Mesodermal cell (in vitro differentiated cells): ENCODE data around the gene BHLHA15.

Source experiments
- H3K27ac ChIP-seq: 2 replicates; pipeline ENCODE4 v1.7.0; 2013; ENCODE audit warnings: mild to moderate bottlenecking, low read depth, low read length, moderate library complexity; ENCODE audit not compliant: severe bottlenecking
- H3K36me3 ChIP-seq: 2 replicates; pipeline ENCODE4 v1.7.1; 2013; ENCODE audit warnings: mild to moderate bottlenecking, low read length, moderate library complexity; ENCODE audit not compliant: control insufficient read depth, insufficient read depth
- H3K4me1 ChIP-seq: one replicate; pipeline ENCODE4 v1.7.1; 2013; ENCODE audit warnings: mild to moderate bottlenecking, low read length; ENCODE audit not compliant: insufficient read depth, control insufficient read depth, poor library complexity, severe bottlenecking
- H3K4me3 ChIP-seq: 2 replicates; pipeline ENCODE4 v1.7.0; 2013; ENCODE audit warnings: low read length, control low read depth, mild to moderate bottlenecking; ENCODE audit not compliant: insufficient read depth, poor library complexity, severe bottlenecking; ENCODE audit errors: extremely low read depth
- H3K9me3 ChIP-seq: 2 replicates; pipeline ENCODE4 v1.7.1; 2013; ENCODE audit warnings: mild to moderate bottlenecking, low read length, moderate library complexity; ENCODE audit not compliant: control insufficient read depth
- WGBS, 2 experiments: methylation state at CpG; one replicate each; pipeline ENCODE4 v1.1.5; 2013; ENCODE audit warnings: missing lambda C conversion rate in 2 of 2; ENCODE audit not compliant: insufficient coverage in 2 of 2; 5-methylcytosine and 5-hydroxymethylcytosine counted together

Gene BHLHA15

GRCh38 chr7:98171449-98171848 is 39.8 kb upstream of the BHLHA15 start:
- H3K4me3 ChIP-seq, result no peak overlapping the region
- no peaks in the 10 kb centered on the region for H3K9me3 ChIP-seq
- 97 to 98% methylated on average over 20 of the region's 24 CpGs for WGBS, 2 experiments
- H3K4me1 ChIP-seq, result no peaks in the 10 kb centered on the region
- H3K36me3 ChIP-seq, result peaks cover 28% of the 10 kb centered on the region
- H3K27ac ChIP-seq, result no peak overlapping the region

DNA sequence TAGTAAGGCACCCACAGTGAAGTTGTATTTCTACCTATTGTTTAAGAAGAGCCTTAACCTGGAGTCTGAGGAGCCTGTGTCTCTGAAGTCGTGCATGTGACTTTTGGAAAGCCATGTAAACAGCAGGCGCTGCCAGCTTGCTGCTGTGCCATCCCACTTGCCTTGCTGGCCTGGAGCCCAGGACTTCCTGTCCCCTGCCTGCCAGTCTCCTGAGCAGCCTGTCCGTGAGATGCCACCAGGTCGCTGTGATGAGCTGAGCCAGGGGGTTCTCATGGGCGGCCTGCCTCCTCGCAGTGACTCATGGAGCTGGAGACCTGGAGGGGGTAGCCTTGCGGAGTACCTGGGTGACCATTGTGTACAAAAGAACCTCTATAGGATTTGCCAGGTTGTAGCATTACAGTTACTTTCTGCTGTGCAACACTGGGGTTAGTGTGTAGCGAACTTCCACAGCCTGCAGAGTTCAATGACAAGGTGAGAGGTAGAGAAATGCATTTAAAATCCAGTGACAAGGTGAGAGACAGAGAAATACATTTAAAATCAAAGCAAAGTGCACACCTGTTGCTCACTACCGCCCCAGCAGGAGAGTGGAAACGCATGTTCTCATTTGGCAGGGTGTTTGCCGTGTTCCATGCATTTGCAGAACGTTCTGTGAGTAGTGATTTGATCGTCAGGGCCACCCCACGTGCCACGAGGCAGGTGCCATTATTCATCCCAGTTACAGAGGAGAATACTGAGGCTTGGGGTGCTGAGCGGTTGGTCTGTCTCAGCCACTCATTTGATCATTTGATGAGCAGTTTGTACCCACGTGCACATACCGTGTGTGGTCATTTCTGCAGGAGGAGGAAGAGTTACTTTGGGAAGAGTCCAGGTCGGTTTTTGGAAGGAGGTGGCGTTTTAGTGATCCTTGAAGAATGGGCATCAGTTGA is 36.6 kb upstream of the BHLHA15 start:
- H3K4me1 ChIP-seq, result peaks cover 8% of the 10 kb centered on the region
- no peaks in the 10 kb centered on the region for H3K9me3 ChIP-seq
- WGBS, 2 experiments, result 95 to 96% methylated on average over 18 to 19 of the region's 20 CpGs

DNA sequence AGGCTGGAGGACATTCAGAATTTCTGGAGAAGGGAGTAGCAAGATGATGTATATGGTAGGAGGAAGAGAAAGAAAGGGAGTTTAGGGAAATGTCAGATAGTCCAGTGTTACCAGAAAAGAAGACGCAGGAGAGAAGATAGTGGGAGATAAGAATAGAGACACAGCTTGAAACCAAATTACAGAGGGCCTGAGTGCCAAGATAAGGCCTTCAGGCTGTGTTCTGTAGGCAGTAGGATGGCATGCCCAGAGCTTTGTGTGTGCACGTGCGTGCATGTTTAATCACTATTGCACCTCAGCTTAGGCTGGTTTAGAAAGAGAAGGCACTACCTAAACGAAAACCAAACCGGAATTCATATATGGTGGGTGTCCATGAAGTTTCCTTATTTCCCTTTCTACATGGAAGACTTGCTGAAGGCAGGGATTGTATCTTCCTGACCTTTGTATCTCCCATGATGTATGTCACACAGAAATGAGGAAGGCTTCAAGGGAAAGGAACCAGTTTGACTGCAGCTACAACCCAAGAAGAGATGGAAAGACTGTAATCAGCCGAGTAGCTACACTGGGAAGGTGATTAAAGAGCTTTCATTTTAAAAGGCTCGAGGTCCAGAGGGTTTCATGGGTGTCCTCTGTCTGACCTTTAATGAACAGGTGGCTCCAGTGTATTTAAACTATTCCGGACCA is 35.8 kb upstream of the BHLHA15 start:
- no peak overlapping the region for H3K4me3 ChIP-seq
- peaks cover 8% of the 10 kb centered on the region for H3K4me1 ChIP-seq
- H3K36me3 ChIP-seq, result peaks cover 29% of the 10 kb centered on the region
- no peak overlapping the region for H3K27ac ChIP-seq
- WGBS, 2 experiments, result 89 to 93% methylated on average over 5 to 6 of the region's 8 CpGs
- no peaks in the 10 kb centered on the region for H3K9me3 ChIP-seq

More for the DNA sequence above, 36.6 kb upstream of the BHLHA15 start:
- H3K4me3 ChIP-seq, result no peak overlapping the region
- no peak overlapping the region for H3K27ac ChIP-seq
- H3K36me3 ChIP-seq, result peaks cover 28% of the 10 kb centered on the region

DNA sequence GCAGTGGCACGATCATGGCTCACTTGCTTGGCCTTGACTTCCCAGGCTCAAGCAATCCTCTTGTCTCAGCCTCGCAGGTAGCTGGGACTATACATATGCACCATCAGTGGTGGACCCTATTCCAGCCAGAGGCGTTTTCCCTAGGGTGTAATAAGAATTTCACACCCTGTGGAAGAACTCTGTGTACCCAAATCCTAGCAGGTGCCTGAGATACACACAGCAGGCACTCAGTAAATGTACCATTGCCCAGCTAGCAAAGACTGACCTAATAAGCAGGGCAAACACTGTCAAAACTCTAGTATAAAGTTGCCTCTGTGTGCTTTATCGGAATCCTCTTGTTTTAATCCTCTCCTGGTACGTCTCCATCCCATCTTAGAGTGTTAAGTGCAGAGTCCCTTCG is 33.7 kb upstream of the BHLHA15 start:
- H3K36me3 ChIP-seq, result peaks cover 27% of the 10 kb centered on the region
- 93 to 95% methylated on average over 3 to 5 of the region's 6 CpGs for WGBS, 2 experiments
- no peak overlapping the region for H3K4me3 ChIP-seq
- H3K9me3 ChIP-seq, result no peaks in the 10 kb centered on the region
- H3K4me1 ChIP-seq, result peaks cover 8% of the 10 kb centered on the region
- no peak overlapping the region for H3K27ac ChIP-seq

DNA sequence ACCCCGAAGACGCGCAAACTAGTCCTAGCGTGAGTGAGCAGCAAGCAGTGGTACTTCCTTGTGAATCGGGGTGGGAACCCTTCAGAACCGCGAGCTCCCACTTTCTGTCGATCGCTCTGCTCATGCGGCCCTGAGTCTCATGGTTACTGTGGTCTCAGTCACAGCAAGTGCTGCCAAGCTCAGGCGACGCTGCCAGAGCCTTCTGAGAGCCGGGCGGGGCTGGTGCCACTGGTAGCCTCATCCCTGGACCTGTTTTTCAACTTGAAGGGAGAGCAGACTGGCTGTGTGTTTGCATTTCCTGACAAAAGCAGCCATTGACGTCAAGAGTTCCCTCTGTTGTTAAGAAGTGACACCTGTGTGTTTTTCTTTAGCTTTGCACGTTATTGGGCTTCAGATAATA is 32.9 kb upstream of the BHLHA15 start:
- Histone ChIP-seq H3K4me3 (no peak overlapping the region), H3K27ac (no peak overlapping the region), H3K4me1 (peaks cover 8% of the 10 kb centered on the region), H3K9me3 (no peaks in the 10 kb centered on the region), H3K36me3 (peaks cover 27% of the 10 kb centered on the region)
- 88 to 97% methylated on average over 15 to 16 of the region's 16 CpGs for WGBS, 2 experiments

DNA sequence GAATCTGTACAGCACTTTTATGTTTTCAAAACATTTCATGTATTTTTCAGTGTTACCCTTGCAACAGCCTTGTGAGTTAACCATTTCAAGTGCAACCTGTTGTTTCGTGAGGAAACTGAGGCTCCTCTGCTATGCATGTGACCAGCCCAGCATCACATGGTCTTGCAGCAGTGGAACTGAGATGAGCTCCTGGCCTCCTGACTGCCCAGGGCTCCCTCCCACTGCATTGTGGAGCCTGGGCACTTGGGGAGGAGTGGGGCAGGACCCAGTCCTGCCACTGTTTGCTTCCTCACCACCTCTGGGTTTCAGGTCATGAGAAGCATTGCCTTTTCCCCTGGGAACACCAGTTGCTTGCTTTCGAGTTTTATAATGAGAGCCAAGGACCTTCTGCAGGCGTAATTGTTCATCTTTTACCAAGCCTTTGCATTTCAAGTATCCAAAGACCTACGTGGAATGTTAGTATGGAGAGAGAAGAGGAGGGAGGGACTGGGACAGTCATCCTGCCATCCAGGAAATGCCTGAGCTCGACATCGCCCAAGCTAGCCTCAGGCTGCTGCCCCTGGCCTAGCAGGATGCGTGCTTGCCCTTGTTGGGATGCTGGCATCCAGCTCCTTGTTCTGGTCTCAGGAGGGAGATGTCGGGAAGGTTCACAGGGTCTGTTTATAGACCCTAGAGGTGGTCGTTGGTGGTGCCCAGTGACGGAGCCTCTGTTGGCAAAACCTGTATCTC is 32.3 kb upstream of the BHLHA15 start:
- peaks cover 27% of the 10 kb centered on the region for H3K36me3 ChIP-seq
- no peaks in the 10 kb centered on the region for H3K9me3 ChIP-seq
- H3K27ac ChIP-seq, result no peak overlapping the region
- peaks cover 8% of the 10 kb centered on the region for H3K4me1 ChIP-seq
- 70 to 92% methylated on average over 6 to 9 of the region's 10 CpGs for WGBS, 2 experiments
- H3K4me3 ChIP-seq, result no peak overlapping the region

DNA sequence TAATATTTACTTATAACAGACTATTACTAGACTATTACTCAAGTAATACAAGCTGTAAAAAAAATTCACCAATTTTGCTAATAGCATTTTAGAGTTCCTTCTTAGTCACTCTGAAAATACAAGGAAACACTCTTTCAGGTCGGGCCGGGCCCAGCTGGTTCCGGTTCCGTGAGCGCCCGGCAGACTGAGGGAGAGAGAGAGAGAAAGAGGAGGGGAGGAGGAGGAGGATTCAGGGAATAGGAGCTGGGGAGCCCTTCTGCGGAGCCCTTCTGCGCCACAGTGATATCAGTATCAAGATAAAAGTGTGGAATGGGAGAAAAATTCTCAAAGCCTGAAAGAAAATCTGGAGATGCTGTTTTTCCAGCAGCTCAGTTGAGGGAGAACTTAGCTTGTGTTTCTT is 30.5 kb upstream of the BHLHA15 start:
- Histone ChIP-seq H3K27ac (no peak overlapping the region), H3K4me3 (no peak overlapping the region), H3K4me1 (peaks cover 8% of the 10 kb centered on the region), H3K36me3 (peaks cover 12% of the 10 kb centered on the region), H3K9me3 (no peaks in the 10 kb centered on the region)
- WGBS, 2 experiments, result 94 to 97% methylated on average over 8 of the region's 8 CpGs

- Histone ChIP-seq H3K9me3 (no peaks in the 10 kb centered on the region), H3K36me3 (peaks cover 22% of the 10 kb centered on the region), H3K4me1 (no peaks in the 10 kb centered on the region), H3K4me3 (no peak overlapping the region), H3K27ac (no peak overlapping the region)
- WGBS, 2 experiments, result 94 to 100% methylated on average over 2 of the region's 7 CpGs
These were observed 26.1 kb upstream of the BHLHA15 start for GRCh38 chr7:98185101-98185500.

- H3K27ac ChIP-seq, result no peak overlapping the region
- H3K9me3 ChIP-seq, result no peaks in the 10 kb centered on the region
- no peaks in the 10 kb centered on the region for H3K4me1 ChIP-seq
- H3K4me3 ChIP-seq, result no peak overlapping the region
- 75 to 96% methylated on average over 2 to 6 of the region's 9 CpGs for WGBS, 2 experiments
- H3K36me3 ChIP-seq, result peaks cover 24% of the 10 kb centered on the region
These were observed 24.6 kb upstream of the BHLHA15 start for GRCh38 chr7:98186452-98187137.

GRCh38 chr7:98187138-98187502 is 24.1 kb upstream of the BHLHA15 start:
- no peak overlapping the region for H3K4me3 ChIP-seq
- H3K36me3 ChIP-seq, result peaks cover 25% of the 10 kb centered on the region
- WGBS, 2 experiments, result no CpG with 5 or more reads among the region's 1 CpG
- no peaks in the 10 kb centered on the region for H3K9me3 ChIP-seq
- no peaks in the 10 kb centered on the region for H3K4me1 ChIP-seq
- no peak overlapping the region for H3K27ac ChIP-seq
